HepG2 (cell line): ENCODE data around the gene STAT4. TPM values are rescaled to one million over a fixed set of nuclear protein-coding genes. Genes with fewer than 3 reads are reported as not detected.
A peak's percentile ranks its signal among the peaks of the same experiment; 100 is the strongest.

Experiments used
- ARHGAP35 ChIP-seq: sonication (generic); formaldehyde crosslinking; IDR thresholded peaks from 2 replicates; pipeline ENCODE4 v1.9.0; 2022; ENCODE audit warnings: mild to moderate bottlenecking, inconsistent platforms, moderate library complexity, missing genetic modification reagents, borderline replicate concordance
- FOXK2 ChIP-seq: fragments of 450-650 bp; IDR thresholded peaks from 2 replicates; pipeline ENCODE4 v1.6.1; 2016
- FOXM1 ChIP-seq: sonication (generic); formaldehyde crosslinking; IDR thresholded peaks from 2 replicates; pipeline ENCODE4 v1.5.0; 2020; ENCODE audit warnings: missing genetic modification reagents
- FOXP1 ChIP-seq, 2 experiments: fragments of 450-650 bp in 1 of 2; IDR thresholded peaks; 2 replicates each; pipeline ENCODE4 v1.6.1; 2017 to 2018; ENCODE audit warnings: antibody characterized with exemption in 1 of 2
- FUBP1 ChIP-seq: sonication (generic); formaldehyde crosslinking; IDR thresholded peaks from 2 replicates; pipeline ENCODE4 v1.5.1; 2020; ENCODE audit warnings: missing genetic modification reagents, mild to moderate bottlenecking, borderline replicate concordance
- GABPB1 ChIP-seq: IDR thresholded peaks from 2 replicates; pipeline ENCODE4 v1.6.1; 2016; ENCODE audit warnings: mild to moderate bottlenecking, missing genetic modification reagents, moderate library complexity, missing compliant biosample characterization
- HDAC1 ChIP-seq: sonication (generic); formaldehyde crosslinking; IDR thresholded peaks from 2 replicates; pipeline ENCODE4 v1.5.1; 2020; ENCODE audit warnings: mild to moderate bottlenecking, missing genetic modification reagents
- HDAC2 ChIP-seq: sonication (generic); formaldehyde crosslinking; IDR thresholded peaks from 2 replicates; pipeline ENCODE4 v1.4.0; 2020; ENCODE audit warnings: missing genetic modification reagents
- HOXA7 ChIP-seq: sonication (generic); formaldehyde crosslinking; IDR thresholded peaks from 2 replicates; pipeline ENCODE4 v1.8.1; 2022; ENCODE audit warnings: mild to moderate bottlenecking, missing genetic modification reagents, moderate library complexity
- MATR3 ChIP-seq: sonication (generic); formaldehyde crosslinking; IDR thresholded peaks from 2 replicates; pipeline ENCODE4 v1.4.0; 2020; ENCODE audit warnings: missing genetic modification reagents
- MTA3 ChIP-seq: sonication (generic); formaldehyde crosslinking; IDR thresholded peaks from 2 replicates; pipeline ENCODE4 v1.4.0; 2020; ENCODE audit warnings: missing genetic modification reagents
- PAXIP1 ChIP-seq: sonication (generic); formaldehyde crosslinking; conservative IDR thresholded peaks from 2 replicates; pipeline ENCODE4 v1.4.0; 2020; ENCODE audit warnings: mild to moderate bottlenecking, missing genetic modification reagents, moderate library complexity
- ZGPAT ChIP-seq: IDR thresholded peaks from 2 replicates; pipeline ENCODE4 v1.6.1; 2016; ENCODE audit warnings: mild to moderate bottlenecking
- ZMYM4 ChIP-seq: sonication (generic); formaldehyde crosslinking; IDR thresholded peaks from 2 replicates; pipeline ENCODE4 v1.8.1; 2023; ENCODE audit warnings: mild to moderate bottlenecking, missing genetic modification reagents
- ZNF160 ChIP-seq: sonication (generic); formaldehyde crosslinking; IDR thresholded peaks from 2 replicates; pipeline ENCODE4 v1.8.0; 2022; ENCODE audit warnings: mild to moderate bottlenecking, inconsistent platforms, missing genetic modification reagents
- ZNF232 ChIP-seq: sonication (generic); formaldehyde crosslinking; IDR thresholded peaks from 2 replicates; pipeline ENCODE4 v1.4.0; 2020; ENCODE audit warnings: missing genetic modification reagents, borderline replicate concordance
- ZNF354B ChIP-seq: sonication (generic); formaldehyde crosslinking; IDR thresholded peaks from 2 replicates; pipeline ENCODE4 v1.8.0; 2022; ENCODE audit warnings: mild to moderate bottlenecking, missing genetic modification reagents
- ZNF597 ChIP-seq: sonication (generic); formaldehyde crosslinking; IDR thresholded peaks from 2 replicates; pipeline ENCODE4 v1.5.0; 2020; ENCODE audit warnings: missing genetic modification reagents
- polyA plus RNA-seq, 8 experiments: library from polyadenylated mRNA; depleted of rRNA in 3 of 8; stranded (reverse) in 7 of 8; unstranded in 1 of 8; fragments of >200 nt; fragmentation: Illumina TruSeq in 4 of 8; extraction: Trizol in 4 of 8; gene quantifications; 2 replicates each; pipeline versions ENCODE4 v1.2.1 to v1.2.3, GENCODE V29; 2011 to 2016; ENCODE audit warnings: low read depth in 4 of 8, missing spikeins in 1 of 8, mixed read lengths in 1 of 8; ENCODE audit not compliant: insufficient read depth in 1 of 8
- total RNA-seq, 5 experiments: library from RNA; depleted of rRNA; stranded (reverse); fragments of >200 nt; fragmentation: Illumina TruSeq; extraction: Trizol; gene quantifications; 2 replicates each; pipeline ENCODE4 v1.2.3, GENCODE V29; 2016; ENCODE audit warnings: low read depth in 1 of 5
- TF ChIP-seq, protein P1 (sequence below): sonication (generic); formaldehyde crosslinking; conservative IDR thresholded peaks from 2 replicates; pipeline ENCODE4 v1.4.0; 2020; ENCODE audit warnings: missing genetic modification reagents

STAT4 gene
- total and polyA plus RNA-seq, 2 of the 13 experiments (the other 11 are each of a cell fraction or from before 2014, with no cell fraction given) = 0.37 TPM; not detected in 1

DNA sequence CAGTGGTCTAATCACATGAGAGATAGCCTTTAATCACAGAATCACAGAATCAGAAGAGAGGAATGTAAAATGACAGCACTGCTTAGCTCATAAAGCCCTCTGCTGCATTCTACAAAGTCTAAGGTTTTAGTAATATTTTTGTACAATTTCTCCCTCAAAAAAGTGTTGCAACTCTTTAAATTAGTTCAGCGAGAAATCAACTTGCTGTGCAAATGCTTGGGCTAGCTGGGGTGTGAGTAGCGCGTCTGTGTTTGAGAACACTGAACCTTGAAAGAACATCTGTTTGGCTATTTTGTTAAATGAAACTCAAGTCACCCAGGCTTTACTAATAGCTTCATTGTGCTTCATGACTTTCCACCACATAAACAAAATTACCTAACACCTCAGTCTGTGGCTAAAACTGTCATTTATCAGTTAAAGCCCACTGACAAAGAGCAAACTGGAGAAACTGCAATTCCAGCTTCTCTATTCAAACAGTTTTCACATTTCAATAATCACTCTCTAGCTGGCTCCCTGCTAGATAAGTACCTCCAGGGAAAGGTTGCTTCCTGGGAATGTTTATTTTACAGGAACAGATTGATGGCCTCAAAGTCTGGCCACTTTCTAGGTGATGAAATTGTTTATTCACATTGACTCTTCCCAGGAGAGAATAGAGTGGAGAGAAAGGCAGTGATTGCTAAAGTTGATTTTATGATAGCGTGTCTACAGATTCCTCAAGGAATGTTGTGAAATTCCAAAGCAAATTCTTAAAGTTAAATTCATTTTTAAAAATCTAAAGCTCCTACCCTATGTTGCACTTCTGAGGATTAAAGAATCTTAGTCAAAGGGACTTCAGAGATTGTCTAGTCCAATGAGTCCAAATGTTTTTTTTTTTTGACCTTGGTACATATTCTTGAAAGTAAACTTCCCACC, 100.8 kb downstream of the STAT4 start (continued):
- TF ChIP-seq, protein P1, sequence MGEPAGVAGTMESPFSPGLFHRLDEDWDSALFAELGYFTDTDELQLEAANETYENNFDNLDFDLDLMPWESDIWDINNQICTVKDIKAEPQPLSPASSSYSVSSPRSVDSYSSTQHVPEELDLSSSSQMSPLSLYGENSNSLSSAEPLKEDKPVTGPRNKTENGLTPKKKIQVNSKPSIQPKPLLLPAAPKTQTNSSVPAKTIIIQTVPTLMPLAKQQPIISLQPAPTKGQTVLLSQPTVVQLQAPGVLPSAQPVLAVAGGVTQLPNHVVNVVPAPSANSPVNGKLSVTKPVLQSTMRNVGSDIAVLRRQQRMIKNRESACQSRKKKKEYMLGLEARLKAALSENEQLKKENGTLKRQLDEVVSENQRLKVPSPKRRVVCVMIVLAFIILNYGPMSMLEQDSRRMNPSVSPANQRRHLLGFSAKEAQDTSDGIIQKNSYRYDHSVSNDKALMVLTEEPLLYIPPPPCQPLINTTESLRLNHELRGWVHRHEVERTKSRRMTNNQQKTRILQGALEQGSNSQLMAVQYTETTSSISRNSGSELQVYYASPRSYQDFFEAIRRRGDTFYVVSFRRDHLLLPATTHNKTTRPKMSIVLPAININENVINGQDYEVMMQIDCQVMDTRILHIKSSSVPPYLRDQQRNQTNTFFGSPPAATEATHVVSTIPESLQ (CRISPR knock-in tag) = no peak
- TF ChIP-seq ZNF597 (CRISPR knock-in tag) (no peak), FOXK2 (no peak), ZNF354B (CRISPR knock-in tag) (no peak), ZMYM4 (CRISPR knock-in tag) (no peak), ZGPAT (CRISPR knock-in tag) (no peak), HOXA7 (CRISPR knock-in tag) (no peak), FUBP1 (CRISPR knock-in tag) (no peak), PAXIP1 (peak; percentile 42; the same call in 1 of the 2 replicates), ARHGAP35 (CRISPR knock-in tag) (no peak), ZNF160 (CRISPR knock-in tag) (no peak), HDAC2 (CRISPR knock-in tag) (no peak), HDAC1 (CRISPR knock-in tag) (0 out of 2 replicates have a peak, but pooled peaks have one; percentile 21), MATR3 (CRISPR knock-in tag) (no peak), GABPB1 (no peak), FOXM1 (CRISPR knock-in tag) (no peak), MTA3 (CRISPR knock-in tag) (no peak), FOXP1 (IDR thresholded peaks at IDR 0.05) (no peak), FOXP1 (CRISPR knock-in tag; IDR thresholded peaks at IDR 0.05) (peak; percentile 45; the same call in 1 of the 2 replicates), ZNF232 (CRISPR knock-in tag) (0 out of 2 replicates have a peak, but pooled peaks have one; percentile 40)
